CD14-positive monocyte (primary cell): ENCODE results near the gene MAGEF1. TPM values are rescaled to one million over a fixed set of nuclear protein-coding genes. Genes with fewer than 3 reads are reported as not detected.

Experiments
- DNase-seq, 3 donors: peaks; one replicate each; pipeline ENCODE4 v3.0.0-alpha.2; 2011 to 2022
- H2AFZ ChIP-seq: 2 replicates; pipeline ENCODE4 v1.6.0; 2012; ENCODE audit warnings: mild to moderate bottlenecking, low read depth, low read length, inconsistent platforms; ENCODE audit not compliant: insufficient read depth, poor library complexity, severe bottlenecking
- H3K27ac ChIP-seq, 2 donors: 1 replicate in 1 of 2; 2 replicates in 1 of 2; pipeline ENCODE4 v1.5.1; 2012 to 2013; ENCODE audit warnings: low read length in 2 of 2, control low read depth in 1 of 2, inconsistent platforms in 1 of 2, low read depth in 1 of 2, mild to moderate bottlenecking in 1 of 2
- H3K27me3 ChIP-seq, 2 donors: one replicate each; pipeline versions ENCODE4 v1.6.0 to v1.6.1; 2011 to 2013; ENCODE audit warnings: low read length in 2 of 2; ENCODE audit not compliant: control insufficient read depth in 2 of 2, insufficient read depth in 2 of 2
- H3K36me3 ChIP-seq, 2 donors: replicated peaks in 1 of 2; 1 replicate in 1 of 2; 2 replicates in 1 of 2; pipeline versions ENCODE4 v1.5.1 to v1.6.1; 2012 to 2013; ENCODE audit warnings: low read length in 2 of 2, control low read depth in 1 of 2, inconsistent platforms in 1 of 2, mild to moderate bottlenecking in 1 of 2; ENCODE audit not compliant: insufficient read depth in 2 of 2, control insufficient read depth in 1 of 2
- H3K4me1 ChIP-seq, 2 donors: 1 replicate in 1 of 2; 2 replicates in 1 of 2; pipeline versions ENCODE4 v1.5.1 to v1.6.1; 2012 to 2013; ENCODE audit warnings: low read length in 2 of 2, control low read depth in 1 of 2, inconsistent platforms in 1 of 2, mild to moderate bottlenecking in 1 of 2, moderate library complexity in 1 of 2; ENCODE audit not compliant: insufficient read depth in 2 of 2, control insufficient read depth in 1 of 2
- H3K4me2 ChIP-seq: replicated peaks from 2 replicates; pipeline ENCODE3; 2012; ENCODE audit warnings: low read length, moderate library complexity, mild to moderate bottlenecking; ENCODE audit not compliant: poor library complexity, severe bottlenecking; ENCODE audit errors: extremely low read depth
- H3K4me3 ChIP-seq, 3 experiments: fragments of 200-600 bp in 1 of 3; sonication (generic) in 1 of 3; replicated peaks in 1 of 3; 1 replicate in 2 of 3; 2 replicates in 1 of 3; pipeline ENCODE4 v1.5.1; 2011 to 2013; ENCODE audit warnings: low read length in 3 of 3, mild to moderate bottlenecking in 3 of 3, control low read depth in 2 of 3, low read depth in 2 of 3, inconsistent platforms in 1 of 3, moderate library complexity in 1 of 3
- H3K79me2 ChIP-seq: 2 replicates; pipeline ENCODE4 v1.6.0; 2012; ENCODE audit warnings: mild to moderate bottlenecking, control low read depth, inconsistent platforms, low read length, moderate library complexity; ENCODE audit not compliant: insufficient read depth
- H3K9ac ChIP-seq: 2 replicates; pipeline ENCODE4 v1.6.0; 2017; ENCODE audit warnings: low read length, mild to moderate bottlenecking; ENCODE audit not compliant: insufficient read depth, poor library complexity, severe bottlenecking
- H3K9me3 ChIP-seq, 2 donors: replicated peaks in 1 of 2; 1 replicate in 1 of 2; 2 replicates in 1 of 2; pipeline versions ENCODE4 v1.5.1 to v1.6.1; 2012 to 2013; ENCODE audit warnings: low read length in 2 of 2, control low read depth in 1 of 2; ENCODE audit not compliant: control insufficient read depth in 1 of 2, insufficient read depth in 1 of 2
- H4K20me1 ChIP-seq: 2 replicates; pipeline ENCODE4 v1.6.0; 2012; ENCODE audit warnings: mild to moderate bottlenecking, low read length, control low read depth, moderate library complexity; ENCODE audit not compliant: insufficient read depth
- H3K27ac Mint-ChIP-seq, 7 donors: one replicate each; pipeline ENCODE4 v1.8.0; 2020; ENCODE audit warnings: mild to moderate bottlenecking in 7 of 7, mixed read lengths in 7 of 7, moderate library complexity in 6 of 7, inconsistent platforms in 2 of 7
- H3K27me3 Mint-ChIP-seq, 3 donors: one replicate each; pipeline ENCODE4 v1.8.0; 2021 to 2022; ENCODE audit warnings: low read depth in 3 of 3, mild to moderate bottlenecking in 3 of 3, mixed read lengths in 3 of 3, moderate library complexity in 3 of 3, inconsistent platforms in 1 of 3
- H3K36me3 Mint-ChIP-seq, 2 donors: one replicate each; pipeline ENCODE4 v1.8.0; 2020; ENCODE audit warnings: mixed read lengths in 2 of 2, inconsistent platforms in 1 of 2, mild to moderate bottlenecking in 1 of 2
- H3K4me1 Mint-ChIP-seq: one replicate; pipeline ENCODE4 v1.8.0; 2020; ENCODE audit warnings: mild to moderate bottlenecking, mixed read lengths
- H3K4me3 Mint-ChIP-seq, 2 donors: one replicate each; pipeline ENCODE4 v1.8.0; 2020; ENCODE audit warnings: mild to moderate bottlenecking in 2 of 2, mixed read lengths in 2 of 2, moderate library complexity in 1 of 2
- H3K9me3 Mint-ChIP-seq, 7 donors: one replicate each; pipeline ENCODE4 v1.8.0; 2020 to 2022; ENCODE audit warnings: mixed read lengths in 7 of 7, mild to moderate bottlenecking in 6 of 7, moderate library complexity in 6 of 7, inconsistent platforms in 2 of 7
- WGBS: methylation state at CpG from one replicate; pipeline ENCODE4 v1.1.5; 2013; ENCODE audit warnings: missing lambda C conversion rate; ENCODE audit not compliant: insufficient coverage; 5-methylcytosine and 5-hydroxymethylcytosine counted together
- intact Hi-C, 2 donors: fragments of 100-400 bp; cut with micrococcal nuclease; formaldehyde crosslinking; loops; one replicate each; pipeline versions ENCODE4 v1.15.0 to v1.15.1; 2023
- polyA plus RNA-seq, 3 donors: library from polyadenylated mRNA; depleted of rRNA in 1 of 3; unstranded in 2 of 3; stranded (reverse) in 1 of 3; fragments of 300-500 nt in 2 of 3; fragments of >200 nt in 1 of 3; fragmentation: Illumina TruSeq in 2 of 3; gene quantifications; 1 replicate in 2 of 3; 2 replicates in 1 of 3; pipeline ENCODE4 v1.2.3, GENCODE V29; 2012 to 2021
- TF ChIP-seq, protein P1 (sequence below): fragments of 200-600 bp; IDR thresholded peaks from one replicate; pipeline ENCODE4 v1.8.0; 2022; ENCODE audit warnings: antibody characterized with exemption, mild to moderate bottlenecking

The MAGEF1 gene
- polyA plus RNA-seq, 3 donors: 1.7 to 14.8 (median 12.2) TPM

DNA sequence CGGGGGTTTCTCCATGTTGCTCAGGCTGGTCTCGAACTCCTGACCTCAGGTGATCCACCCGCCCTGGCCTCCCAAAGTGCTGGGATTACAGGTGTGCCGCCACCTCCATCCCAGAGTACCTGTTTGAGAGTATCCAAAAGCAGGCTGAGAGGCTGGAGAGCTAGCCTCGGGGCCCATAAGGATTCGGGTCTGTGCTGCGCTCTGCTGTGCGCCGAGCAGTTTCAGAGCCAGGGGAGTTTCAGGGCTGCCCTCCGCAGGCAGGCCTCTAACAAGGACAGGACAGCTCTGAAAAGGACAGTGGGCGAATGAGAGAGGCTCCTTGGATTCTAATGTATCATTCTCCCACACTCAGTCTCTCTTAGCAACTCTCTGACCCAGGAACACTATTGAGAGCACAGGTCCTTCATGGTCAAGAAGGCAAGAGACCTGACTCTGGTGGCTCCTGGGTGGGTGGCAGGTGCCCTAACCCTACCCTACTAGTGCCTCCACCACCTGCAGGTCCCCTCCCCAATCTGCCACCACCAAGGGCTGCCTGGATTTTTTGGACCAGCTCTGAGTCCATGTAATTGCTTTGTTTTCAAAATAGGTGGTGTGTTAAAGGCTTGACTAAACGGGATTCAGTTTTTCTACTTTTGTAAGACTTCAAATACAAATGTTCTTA lies 27.8 kb downstream of the MAGEF1 start:
- Histone ChIP-seq H3K4me2 (no peak overlapping the region), H3K27me3 (no peaks in the 10 kb centered on the region), H3K27ac (no peak overlapping the region), H3K9ac (no peak overlapping the region), H3K36me3 (no peaks in the 10 kb centered on the region), H3K9me3 (no peaks in the 10 kb centered on the region), H3K79me2 (no peaks in the 10 kb centered on the region), H3K4me3 (no peak overlapping the region), H4K20me1 (no peaks in the 10 kb centered on the region), H2AFZ (no peak overlapping the region), H3K4me1 (peaks cover 27 to 28% of the 10 kb centered on the region in 2 donors)
- Mint-ChIP-seq H3K4me1 (peaks cover 31% of the 10 kb centered on the region), H3K27me3 (peaks cover 0 to 9% (median 1%) of the 10 kb centered on the region in 3 donors), H3K4me3 (no peak overlapping the region), H3K9me3 (peaks cover 0 to 2% (median 0%) of the 10 kb centered on the region in 7 donors), H3K36me3 (no peaks in the 10 kb centered on the region), H3K27ac (no peak overlapping the region)
- DNase-seq: no peak
- TF ChIP-seq, protein P1, sequence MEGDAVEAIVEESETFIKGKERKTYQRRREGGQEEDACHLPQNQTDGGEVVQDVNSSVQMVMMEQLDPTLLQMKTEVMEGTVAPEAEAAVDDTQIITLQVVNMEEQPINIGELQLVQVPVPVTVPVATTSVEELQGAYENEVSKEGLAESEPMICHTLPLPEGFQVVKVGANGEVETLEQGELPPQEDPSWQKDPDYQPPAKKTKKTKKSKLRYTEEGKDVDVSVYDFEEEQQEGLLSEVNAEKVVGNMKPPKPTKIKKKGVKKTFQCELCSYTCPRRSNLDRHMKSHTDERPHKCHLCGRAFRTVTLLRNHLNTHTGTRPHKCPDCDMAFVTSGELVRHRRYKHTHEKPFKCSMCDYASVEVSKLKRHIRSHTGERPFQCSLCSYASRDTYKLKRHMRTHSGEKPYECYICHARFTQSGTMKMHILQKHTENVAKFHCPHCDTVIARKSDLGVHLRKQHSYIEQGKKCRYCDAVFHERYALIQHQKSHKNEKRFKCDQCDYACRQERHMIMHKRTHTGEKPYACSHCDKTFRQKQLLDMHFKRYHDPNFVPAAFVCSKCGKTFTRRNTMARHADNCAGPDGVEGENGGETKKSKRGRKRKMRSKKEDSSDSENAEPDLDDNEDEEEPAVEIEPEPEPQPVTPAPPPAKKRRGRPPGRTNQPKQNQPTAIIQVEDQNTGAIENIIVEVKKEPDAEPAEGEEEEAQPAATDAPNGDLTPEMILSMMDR: no peak
- intact Hi-C loops: no loop called here
- WGBS: 99% methylated on average over 10 of the region's 12 CpGs

DNA sequence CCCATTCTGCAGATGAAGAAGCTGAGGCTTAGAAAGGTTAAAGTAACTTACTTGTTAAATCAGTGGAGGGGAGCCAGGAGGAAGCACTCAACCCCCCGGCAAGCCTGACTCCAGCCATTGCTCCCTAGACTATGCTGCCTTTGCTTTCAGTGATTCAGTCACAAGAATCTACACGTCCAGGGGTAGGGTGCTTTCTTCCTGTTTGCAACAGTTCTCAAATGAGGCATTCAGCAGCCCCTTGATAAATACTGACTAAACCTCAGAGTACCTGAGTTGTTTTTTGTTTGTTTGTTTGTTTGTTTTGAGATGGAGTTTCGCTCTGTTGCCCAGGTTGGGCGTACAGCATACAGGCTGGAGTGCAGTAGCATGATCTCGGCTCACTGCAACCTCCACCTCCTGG lies 28.6 kb downstream of the MAGEF1 start:
- no CpG with 5 or more reads among the region's 5 CpGs for WGBS

More for the DNA sequence above, 28.6 kb downstream of the MAGEF1 start:
- no peak overlapping the region for H2AFZ ChIP-seq
- peaks cover 27 to 28% of the 10 kb centered on the region in 2 donors for H3K4me1 ChIP-seq
- Mint-ChIP-seq H3K4me1 (peaks cover 31% of the 10 kb centered on the region), H3K36me3 (no peaks in the 10 kb centered on the region), H3K27me3 (peaks cover 1 to 8% (median 3%) of the 10 kb centered on the region in 3 donors), H3K4me3 (no peak overlapping the region), H3K27ac (no peak overlapping the region), H3K9me3 (peaks cover 0 to 2% (median 0%) of the 10 kb centered on the region in 7 donors)
- no peaks in the 10 kb centered on the region for H3K9me3 ChIP-seq
- H3K79me2 ChIP-seq: no peaks in the 10 kb centered on the region
- H3K4me3 ChIP-seq: no peak overlapping the region
- DNase-seq: no peak
- H4K20me1 ChIP-seq: no peaks in the 10 kb centered on the region
- no peak overlapping the region for H3K27ac ChIP-seq
- TF ChIP-seq, protein P1: no peak
- H3K27me3 ChIP-seq: no peaks in the 10 kb centered on the region
- H3K4me2 ChIP-seq: no peak overlapping the region
- H3K9ac ChIP-seq: no peak overlapping the region
- no peaks in the 10 kb centered on the region for H3K36me3 ChIP-seq
- intact Hi-C loops: no loop called here
